Left forelimb (tissue), 1 donor: Measurements from ENCODE around the gene GRAMD4.

ENCODE experiments used
- DNase-seq: peaks from one replicate; pipeline ENCODE4 v3.0.0-alpha.2; 2018; ENCODE audit warnings: low spot score

Gene GRAMD4

DNA sequence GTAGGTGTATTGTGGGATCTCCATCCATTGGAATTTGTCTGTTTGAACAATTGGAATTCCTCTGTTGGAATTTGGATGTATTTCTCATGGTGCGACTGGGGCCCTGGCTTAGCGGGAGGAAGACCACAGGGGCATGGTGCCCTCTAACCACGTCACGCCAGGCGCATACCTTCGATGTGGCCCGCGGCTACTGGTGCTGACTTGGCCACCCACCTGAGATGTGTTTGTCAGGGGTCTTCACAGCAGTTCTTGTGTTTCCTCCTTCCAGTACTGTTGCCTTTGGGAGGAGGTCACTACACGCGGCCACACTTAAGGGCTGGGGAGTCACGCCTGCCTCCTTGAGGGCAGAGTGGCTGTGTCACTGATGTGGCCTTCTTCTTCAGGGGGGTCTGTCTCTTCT lies 36.6 kb upstream of the GRAMD4 start:
- DNase-seq, result no peak

- DNase-seq, result no peak
These were observed 35.9 kb upstream of the GRAMD4 start for GRCh38 chr22:46584081-46584921.

- no peak for DNase-seq
These were observed 34.7 kb upstream of the GRAMD4 start for GRCh38 chr22:46585340-46586122.

DNA sequence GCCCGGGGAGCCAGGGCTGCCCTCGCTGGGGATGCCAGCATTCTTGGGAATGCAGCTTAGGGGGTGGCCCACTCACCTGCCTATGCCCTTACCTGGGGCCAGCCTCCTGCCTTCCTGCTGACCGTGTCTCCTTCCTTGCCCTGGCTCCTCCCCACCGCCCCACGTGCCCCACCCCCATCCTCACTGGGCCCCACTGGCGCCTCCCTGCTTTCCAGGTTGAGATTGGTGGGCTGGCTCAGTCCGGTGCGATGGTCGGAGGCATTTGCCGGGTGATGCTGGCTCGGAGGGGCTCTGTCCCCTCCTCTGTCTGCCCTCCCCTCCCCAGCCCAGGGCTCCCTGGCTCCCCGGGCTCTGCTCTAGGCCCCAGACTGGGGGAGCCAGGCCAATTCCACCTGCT lies 34.1 kb upstream of the GRAMD4 start:
- no peak for DNase-seq

GRCh38 chr22:46586531-46587011 lies 33.6 kb upstream of the GRAMD4 start:
- DNase-seq, result no peak

DNA sequence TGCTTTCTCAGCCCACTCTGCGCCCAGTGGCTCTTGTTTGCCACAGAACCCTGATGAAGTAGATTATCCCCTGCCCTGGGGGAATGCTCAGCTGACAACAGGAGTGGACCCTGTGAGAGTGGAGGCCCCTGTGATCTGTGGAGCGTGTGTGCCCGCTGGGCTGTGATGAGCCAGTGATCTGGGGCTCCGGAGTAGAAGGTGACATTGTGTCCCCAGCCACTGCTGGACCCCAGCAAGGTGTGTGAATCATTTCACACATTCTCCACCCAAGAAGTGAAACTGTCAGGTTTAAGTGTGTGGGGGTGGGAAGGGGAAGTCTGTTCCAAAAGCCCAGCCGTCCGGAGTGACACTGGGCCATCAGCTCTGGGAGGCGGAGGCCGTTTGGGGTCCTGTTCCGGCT lies 33.1 kb upstream of the GRAMD4 start:
- DNase-seq, result no peak

DNA sequence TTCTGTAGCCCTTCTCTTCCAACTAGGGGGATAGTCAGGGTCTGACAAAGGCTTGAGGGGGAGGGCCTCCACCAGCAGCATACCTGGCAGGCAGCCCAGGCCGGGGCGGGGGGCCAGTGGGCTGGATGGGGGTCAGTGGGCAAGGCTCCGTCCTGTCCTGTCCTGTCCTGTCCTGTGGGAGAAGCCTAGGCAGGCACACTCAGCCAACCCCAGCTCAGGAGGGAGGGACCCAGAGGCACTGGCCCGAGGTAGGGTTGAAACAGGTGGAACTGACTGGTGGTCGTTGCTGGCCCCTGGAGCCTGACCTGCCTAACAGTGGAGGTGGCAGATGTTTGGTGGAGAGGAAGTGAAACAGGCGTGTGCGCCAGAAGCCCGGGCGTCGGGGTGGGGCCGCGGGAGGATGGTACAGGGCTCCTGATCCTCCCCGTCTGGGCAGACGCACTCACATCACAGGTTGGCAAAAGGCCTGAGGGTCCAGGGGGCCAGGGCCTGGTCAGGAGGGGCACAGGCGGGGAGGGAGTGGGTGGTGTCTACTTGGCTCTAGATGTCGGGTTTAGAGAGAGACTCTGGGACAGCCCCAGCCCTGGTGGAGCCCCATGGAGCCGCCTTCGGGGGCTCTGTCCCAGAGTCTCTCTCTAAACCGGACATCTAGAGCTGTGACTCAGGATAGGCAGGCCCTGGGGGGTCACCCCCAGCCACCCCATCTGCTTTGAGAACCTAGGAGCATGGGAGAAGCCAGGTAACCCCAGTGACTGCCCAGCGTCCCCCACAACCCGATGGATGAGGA lies 32.5 kb upstream of the GRAMD4 start:
- no peak for DNase-seq

- no peak for DNase-seq
These were observed 31.7 kb upstream of the GRAMD4 start for GRCh38 chr22:46588279-46589140.

GRCh38 chr22:46589141-46589748 lies 30.9 kb upstream of the GRAMD4 start:
- DNase-seq, result no peak

- no peak for DNase-seq
These were observed 30.3 kb upstream of the GRAMD4 start for GRCh38 chr22:46589871-46590271.

- DNase-seq, result no peak
These were observed 29.9 kb upstream of the GRAMD4 start for GRCh38 chr22:46590334-46590733.

- no peak for DNase-seq
These were observed 28.3 kb upstream of the GRAMD4 start for GRCh38 chr22:46591930-46592329.

GRCh38 chr22:46592390-46592872 lies 27.8 kb upstream of the GRAMD4 start:
- no peak for DNase-seq

- no peak for DNase-seq
These were observed 26.9 kb upstream of the GRAMD4 start for GRCh38 chr22:46593211-46593681.

DNA sequence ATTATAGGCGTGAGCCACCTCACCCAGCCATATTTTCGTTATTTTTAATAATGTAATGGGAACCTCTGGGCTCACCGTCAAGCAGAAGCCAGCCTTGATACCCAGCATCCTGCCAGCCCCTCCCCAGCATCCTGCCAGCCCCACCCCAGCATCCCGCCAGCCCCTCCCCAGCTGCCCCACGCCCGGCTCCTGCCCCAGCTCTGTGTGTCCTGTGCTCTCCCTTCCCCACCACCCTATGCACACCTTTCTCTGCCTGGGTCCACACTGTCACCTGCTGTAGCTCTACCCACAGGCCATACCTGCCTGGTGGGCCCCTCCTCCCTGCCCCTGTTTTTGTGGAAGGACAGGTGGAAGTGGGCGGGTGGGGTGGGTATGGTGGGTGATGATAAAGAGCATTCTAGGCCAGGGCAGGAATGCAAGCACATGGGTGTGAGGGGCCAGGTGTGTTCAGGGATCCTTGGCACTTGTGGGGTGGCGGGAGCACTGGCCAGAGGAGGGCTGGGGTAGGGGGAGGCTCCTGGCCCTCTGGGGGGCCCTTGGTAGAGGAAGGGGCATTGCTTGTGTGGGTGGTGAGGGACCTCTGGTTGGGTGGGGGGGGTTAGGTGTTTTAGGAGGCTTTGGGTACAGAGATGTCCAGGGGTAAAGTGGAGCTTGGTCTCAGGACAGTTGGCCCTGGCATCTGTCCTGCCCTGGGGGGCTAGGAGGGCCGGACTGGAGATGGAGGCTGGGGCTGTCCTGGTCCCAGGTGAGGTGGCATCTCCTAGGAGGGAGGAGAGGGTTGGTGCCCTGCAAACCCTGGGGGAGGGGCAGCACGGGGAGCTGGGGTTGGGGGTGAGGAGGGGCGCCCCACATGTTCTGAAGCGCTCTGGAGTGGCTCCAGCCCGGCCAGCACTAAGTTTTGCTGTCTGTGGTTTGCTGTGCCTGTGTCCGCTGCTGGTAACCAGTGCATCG lies 25.9 kb upstream of the GRAMD4 start:
- DNase-seq, result no peak

GRCh38 chr22:46594947-46595298 lies 25.3 kb upstream of the GRAMD4 start:
- no peak for DNase-seq

DNA sequence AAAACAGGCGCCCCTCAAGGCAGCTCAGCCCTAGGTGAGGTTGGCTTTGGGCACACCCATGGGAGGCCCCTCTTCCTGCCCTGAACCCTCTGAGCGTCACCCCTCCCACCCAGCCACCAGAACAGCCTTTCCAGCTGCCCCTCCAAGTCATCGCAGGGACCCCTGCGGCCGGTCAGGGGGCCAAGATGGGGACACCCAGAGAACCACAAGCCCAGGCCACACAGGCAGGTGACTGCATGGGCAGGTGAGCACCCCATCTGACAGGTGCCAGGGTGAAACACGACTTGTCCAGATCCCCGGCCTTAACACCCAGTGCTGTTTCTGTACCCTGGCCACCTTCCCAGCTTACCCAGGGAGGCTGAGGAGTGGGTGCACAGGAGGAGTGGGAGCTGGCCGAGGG lies 24.6 kb upstream of the GRAMD4 start:
- DNase-seq, result no peak

GRCh38 chr22:46596032-46596441 lies 24.1 kb upstream of the GRAMD4 start:
- DNase-seq, result no peak

GRCh38 chr22:46596819-46597218 lies 23.4 kb upstream of the GRAMD4 start:
- no peak for DNase-seq

- no peak for DNase-seq
These were observed 22.0 kb upstream of the GRAMD4 start for GRCh38 chr22:46598224-46598623.
